Stimulated activated CD4-positive, alpha-beta T cell treated with anti-CD3 and anti-CD28 coated beads, Interleukin-15, amount 100 ng/mL, for 1 hour (primary cell): ENCODE results near the gene TSPEAR.

Experiments used
- DNase-seq, 2 donors: peaks; one replicate each; pipeline ENCODE4 v3.0.0-alpha.2; 2020; ENCODE audit warnings: low read depth in 1 of 2, low spot score in 1 of 2

The TSPEAR gene

DNA sequence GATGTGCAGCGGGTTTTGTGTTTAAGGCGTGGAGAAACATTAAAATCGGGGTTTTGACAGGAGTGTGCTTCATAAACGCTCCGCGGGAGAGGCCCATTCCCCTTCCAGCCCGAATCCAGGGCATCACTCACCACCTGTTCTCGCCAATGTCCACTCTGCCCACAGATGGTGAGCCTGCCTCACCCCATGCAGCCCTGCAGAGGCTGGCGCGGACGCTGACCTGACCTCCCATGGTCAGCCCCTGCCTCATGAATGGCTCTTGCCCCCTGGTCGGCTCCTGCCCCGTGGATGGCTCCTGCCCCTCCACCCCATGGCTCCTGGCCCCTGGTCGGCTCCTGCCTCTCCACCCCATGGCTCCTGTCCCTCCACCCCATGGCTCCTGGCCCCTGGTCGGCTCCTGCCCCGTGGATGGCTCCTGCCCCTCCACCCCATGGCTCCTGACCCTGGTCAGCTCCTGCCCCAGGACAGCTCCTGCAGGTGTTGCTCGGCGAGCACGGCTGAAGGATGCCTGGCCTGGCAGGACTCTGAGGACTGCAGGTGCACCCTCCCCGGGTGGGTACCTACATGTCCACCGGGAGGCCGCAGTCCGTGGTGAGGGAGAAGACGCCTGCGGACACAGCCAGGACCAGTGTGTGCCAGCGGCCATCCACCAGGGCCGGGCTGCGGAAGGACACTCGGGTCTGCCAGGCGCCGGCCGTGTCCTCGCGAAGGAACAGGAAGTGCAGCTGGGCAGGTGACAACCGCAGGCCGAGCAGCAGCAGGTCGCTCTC lies 178.1 kb downstream of the TSPEAR start:
- DNase-seq, result no peak

DNA sequence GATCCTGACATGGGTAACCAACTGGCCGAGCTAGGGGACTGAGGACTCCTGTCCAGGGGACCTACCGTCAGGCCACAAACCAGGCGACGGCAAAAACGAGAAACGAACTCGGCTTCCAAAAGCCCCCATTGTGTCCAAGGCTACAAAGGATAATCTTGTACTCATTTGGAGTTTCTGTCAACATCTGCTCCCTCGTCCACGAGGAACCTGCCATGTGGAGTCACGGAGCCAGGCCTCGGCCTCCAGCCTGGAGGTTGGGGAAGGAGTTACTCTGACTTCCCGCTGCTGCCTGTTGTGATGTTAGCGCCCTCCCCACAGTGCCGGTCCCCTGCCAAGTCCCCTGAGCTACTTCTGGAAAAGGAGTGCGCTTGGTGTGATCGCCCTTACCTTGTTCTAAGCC lies 178.7 kb downstream of the TSPEAR start:
- DNase-seq, result no peak

DNA sequence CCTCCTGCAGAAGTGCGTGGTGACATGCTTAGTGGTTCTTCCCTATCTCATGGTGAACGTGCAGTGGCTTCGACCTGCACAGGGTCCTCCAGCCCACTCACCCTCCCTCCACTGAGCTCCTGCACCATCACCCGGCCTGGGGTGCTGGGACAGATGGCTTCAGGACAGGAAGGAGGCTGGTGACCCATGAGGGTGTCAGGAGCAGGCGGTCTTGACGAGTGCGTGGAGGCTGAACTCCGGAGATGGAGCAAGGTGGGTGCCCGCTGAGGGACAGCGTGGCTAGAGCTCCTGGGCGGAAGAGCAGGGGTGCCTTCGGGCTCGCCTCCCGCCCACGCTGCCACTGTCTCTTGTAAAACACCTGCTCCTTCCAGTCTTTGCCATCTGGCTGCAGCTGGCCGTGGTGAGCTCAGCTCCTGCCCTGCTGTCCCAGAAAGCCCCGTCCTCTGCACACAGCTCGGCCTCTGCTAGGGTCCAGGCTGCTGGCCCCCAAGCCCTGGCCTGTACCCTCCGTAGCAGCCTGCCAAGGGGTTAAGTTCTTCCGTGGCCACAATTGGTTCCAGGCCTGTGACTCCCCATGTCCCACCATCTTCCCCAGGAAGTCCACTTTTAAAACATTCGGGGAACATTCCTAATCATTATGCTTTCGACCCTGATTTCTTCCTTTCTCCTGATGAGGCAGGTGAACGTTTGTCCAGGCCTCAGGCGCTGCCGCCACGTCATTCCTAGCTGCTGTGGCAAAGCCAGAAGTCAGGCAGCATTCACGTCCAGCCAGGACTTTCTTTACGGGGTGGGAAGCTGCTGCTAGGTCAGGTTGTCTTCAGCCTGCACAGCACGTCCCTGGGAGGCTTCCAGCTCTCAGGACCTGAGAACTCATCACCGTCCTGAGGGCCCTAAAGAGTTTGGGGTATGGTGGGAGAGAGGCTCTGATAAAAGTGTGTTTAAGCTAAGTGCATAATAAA lies 179.5 kb downstream of the TSPEAR start:
- no peak for DNase-seq

DNA sequence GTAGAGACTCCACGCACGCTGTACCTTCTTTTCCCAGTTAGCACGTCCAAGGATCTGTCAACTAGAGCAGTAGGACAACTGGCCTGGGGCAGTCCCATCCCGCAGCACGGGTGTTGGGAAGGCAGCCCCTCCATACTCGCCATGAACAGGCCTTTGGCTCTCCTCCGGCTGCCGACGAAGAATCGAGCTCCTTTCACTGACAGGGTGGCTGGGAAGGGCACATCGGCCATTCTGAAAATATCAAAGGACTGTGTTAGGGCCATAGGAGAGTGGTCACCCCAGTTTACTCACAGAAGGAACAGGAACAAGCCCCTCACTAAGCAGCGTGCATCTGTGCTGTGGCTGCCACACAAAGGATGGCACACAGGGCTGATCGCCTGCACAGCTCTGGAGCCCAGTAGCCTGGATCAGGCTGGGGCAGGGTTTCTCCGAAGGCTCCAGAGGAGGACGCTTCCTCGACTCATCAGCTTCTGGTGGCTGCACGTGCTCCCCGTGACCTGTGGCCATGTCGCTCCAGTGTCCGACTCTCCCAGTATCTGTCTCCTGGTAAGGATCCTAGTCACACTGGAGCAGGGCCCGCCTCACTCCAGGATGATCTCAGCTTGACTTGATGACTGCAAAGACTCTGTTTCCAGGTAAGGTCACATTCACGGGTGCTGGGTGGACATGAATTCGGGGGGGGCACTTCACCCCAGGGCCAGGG lies 180.3 kb downstream of the TSPEAR start:
- DNase-seq, result no peak

DNA sequence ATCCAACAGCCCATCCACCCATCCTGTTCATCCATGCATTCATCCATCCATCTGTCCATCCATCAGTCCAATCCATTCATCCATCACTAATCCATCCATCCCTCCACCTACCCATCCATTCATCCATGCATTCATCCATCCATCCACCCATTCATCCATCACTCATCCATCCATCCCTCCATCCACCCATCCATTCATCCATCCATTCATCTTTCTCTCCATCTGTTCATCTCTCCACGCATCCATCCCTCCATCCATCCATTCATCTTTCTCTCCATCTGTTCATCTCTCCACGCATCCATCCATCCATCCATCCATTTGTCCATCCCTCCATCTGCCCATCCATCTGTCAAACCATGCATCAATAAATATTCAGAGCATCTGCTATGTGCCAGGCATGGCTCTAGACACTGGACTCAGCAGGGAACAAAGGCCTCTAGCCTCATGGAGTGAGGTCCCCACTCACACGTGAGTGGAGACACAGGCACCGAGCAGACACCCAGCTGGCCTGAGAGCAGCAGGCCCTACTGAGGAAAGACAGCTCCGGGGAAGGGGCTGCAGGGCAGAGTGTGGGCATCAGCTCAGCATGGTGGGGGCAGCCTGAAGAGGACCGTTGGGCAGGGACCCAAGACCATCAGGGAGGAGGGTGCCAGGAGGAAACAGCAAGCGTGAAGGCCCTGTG lies 181.0 kb downstream of the TSPEAR start:
- no peak for DNase-seq

DNA sequence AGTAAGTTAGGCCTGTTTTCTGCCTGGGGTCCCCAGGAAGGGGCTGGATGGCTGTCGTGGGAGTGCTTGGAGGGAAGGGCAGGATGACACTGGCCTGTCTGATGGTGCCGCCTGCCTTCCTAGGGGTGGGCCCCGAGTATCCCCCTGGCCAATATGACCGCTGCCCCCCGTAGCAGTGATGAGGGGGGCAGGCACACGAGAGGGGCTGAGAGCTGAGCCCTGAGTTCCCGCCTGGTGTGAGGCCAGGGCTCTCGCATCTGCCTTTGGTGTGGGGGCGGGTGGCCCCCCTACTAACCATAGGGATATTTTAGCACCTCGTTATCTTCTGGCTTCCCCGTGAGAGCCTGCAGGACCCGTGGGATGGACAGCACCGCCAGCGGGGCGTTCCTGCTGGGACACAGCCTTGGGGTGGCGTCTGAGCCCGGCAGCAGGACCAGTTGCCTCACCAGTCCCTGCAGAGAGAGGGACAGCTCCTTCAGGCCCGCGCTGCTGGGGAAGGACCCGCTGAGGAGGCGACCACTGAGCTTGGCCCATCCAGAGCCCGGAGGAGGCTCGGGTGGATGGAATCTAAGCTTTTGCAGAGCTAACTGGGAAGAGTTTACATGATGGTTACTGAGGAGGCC lies 181.8 kb downstream of the TSPEAR start:
- DNase-seq, result no peak

DNA sequence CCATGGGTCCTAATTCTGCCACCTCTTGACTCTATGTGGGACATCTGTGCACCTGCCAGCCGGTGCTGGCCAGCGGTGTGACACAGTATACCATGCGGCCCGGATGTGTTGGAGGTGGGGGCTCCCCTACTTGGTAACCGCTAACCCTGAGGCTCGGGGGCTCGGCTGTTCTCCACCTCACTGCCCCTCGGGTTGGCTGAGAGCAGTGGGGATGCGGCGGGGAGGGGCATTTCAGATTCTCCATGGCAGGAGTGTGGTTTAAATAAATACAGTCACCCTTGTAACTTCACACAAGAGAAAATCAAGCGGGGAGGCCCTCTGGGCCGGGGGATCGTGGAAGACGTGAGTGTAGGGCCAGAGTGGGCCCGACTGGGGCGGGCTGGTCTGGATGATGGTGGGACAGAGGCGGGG lies 182.4 kb downstream of the TSPEAR start:
- DNase-seq, result no peak

DNA sequence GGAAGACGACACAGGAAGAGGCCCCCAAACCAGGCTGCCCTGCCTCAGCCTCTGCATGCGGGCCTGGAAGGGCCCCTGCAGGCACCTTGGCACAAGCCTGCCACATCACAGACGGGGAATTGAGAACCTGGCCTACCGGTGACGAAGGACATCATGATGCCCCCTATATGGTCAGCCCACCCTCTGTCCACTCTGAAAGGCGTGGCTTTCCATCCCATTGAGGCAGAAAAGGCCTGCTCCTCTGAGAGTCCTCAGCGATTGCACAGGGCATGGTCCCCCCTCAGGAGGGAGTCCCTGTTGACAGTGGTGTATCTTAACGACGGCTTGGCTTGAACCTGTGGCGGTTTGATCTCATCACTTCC lies 182.8 kb downstream of the TSPEAR start:
- no peak for DNase-seq

DNA sequence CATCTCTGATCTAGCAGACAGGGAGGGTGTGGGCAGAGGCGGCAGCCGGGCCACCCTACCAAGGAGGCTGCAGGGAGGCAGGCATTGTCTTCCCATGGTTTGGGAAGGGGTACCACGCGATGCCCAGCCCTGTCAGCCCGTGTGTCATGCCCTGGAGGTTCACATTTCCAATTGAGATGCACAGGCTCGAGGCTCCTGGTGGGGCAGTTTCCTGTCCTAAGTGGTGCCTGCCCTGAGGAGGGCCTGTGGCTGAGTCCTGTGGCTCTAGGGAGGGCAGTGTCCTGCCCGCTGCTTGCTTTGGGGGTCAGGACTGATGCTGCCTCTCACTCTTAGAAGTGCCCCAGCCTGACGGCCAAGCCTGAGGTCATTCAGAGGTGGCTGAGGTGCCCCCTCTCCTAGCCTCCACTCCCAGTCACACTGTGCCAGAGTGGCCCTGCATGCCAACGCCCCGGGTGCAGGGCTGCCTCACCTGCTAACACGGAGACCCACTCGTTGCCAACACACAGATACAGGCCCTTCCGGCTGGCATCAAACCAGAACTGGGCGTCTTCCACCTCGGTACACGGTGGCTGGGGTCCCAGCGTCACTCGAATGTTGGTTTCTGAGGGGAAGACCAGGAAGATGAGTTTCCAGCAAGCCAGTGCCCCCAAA lies 183.3 kb downstream of the TSPEAR start:
- DNase-seq, result no peak

DNA sequence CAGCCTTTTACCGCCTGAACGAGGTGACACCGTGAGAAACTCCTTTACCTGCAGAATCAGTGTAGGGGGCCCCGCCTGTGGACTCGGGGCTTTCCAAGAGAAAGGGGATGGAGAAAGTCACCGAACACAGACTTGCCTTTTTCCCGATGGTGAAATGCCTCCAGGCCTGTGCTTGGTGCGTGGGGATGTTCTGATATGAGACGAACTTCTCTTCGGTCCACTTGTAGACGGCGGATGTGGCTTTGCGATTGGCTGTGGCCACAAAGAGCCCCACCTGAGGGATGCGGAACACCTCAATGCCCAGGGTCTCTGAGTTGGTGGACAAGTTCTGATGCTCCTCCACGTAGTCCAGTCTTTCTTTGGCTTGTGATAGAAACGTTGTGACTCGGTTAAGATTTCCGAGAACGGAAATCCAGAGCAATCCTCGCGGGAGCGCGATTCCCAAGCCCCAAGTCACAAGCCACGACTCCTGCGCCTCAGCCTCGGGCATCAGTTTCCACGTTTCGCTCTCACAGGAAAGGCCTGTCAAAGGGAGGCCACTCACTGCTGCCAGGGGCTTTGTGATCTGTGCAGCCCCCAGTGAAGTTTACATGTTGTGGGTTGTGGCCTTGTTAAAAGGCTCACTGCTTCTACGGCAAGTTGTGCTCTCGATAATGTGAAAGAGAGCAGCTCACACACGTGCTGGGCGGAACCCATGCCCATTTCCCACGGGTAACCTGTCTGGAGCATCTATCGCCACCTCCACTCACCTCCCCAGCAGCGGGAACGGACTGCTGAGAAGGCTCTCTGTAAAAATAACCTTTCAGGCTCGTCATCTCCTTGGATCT lies 184.0 kb downstream of the TSPEAR start:
- no peak for DNase-seq

DNA sequence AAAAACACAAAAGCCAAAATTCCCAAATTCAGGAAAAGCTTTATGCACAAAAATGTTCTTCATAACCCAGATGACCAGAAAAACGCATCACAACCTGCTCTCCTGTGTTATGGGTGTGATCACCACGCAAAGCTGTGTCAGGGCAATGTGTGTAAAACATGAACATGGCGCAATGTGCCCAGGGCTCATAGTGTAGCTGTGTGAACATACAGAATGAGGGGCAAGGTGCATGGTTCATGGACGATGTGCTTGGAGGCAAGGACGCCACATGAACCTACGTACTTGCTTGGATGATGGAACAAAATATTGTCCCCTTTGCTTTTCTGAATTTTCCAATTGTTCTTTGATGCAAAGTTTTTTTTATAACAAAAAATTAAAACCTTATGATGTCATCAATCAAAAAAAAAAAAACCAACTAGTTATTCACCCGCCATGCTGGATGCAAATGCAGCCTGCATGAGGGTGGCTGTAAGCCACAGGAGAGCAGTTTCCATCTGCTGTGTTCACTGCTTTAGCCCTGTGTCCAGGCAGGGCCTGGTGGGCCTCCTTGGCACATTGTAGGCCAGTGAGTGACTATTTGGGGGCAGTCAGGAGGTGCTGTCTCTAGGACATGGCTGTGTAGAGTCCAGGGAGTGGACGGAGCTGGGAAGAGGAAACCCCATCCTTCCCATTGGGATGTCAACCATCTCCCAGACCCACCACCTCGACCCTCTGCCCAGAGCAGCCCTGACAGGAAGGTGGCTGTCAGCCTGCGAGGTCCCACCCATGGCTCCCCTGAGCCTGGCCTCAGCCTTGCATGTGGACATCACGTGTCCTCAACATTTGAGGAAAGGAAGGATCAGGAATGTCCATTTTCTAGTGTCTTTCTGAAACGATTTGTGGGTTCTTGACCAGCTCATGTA lies 185.0 kb downstream of the TSPEAR start:
- no peak for DNase-seq

DNA sequence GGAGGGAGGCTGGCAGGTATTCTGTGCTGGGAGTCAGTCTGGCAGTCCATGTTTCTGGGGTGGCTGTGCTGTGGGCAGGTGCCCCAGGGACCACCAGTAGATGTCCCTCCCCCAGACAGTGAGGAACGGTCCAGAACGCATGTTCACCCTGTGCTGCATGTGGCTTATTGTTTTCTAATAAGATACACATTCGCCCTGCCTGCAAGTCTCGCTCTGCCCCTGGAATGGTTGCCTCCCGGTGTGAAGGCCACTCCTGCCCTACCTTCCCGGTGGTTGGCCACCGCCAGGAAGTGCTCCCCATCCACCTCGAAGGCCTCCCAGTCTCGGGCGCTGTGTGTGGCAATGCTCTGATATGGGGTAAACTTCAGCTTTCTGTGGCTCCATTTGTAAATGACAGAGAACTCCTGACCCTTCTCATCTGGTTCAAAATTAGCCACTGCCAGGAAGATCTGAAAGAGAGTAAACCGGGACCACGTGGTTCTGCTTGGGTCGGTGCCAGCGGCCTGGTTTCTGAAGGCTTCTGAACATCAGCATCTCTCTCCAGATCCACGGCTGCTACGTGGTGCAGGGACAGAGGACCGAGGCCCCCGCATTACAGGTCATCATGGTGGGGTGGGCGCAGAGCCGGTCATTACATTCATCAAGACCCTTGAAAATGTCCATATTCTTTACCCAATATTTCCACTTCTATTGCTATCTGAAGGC lies 185.8 kb downstream of the TSPEAR start:
- no peak for DNase-seq

DNA sequence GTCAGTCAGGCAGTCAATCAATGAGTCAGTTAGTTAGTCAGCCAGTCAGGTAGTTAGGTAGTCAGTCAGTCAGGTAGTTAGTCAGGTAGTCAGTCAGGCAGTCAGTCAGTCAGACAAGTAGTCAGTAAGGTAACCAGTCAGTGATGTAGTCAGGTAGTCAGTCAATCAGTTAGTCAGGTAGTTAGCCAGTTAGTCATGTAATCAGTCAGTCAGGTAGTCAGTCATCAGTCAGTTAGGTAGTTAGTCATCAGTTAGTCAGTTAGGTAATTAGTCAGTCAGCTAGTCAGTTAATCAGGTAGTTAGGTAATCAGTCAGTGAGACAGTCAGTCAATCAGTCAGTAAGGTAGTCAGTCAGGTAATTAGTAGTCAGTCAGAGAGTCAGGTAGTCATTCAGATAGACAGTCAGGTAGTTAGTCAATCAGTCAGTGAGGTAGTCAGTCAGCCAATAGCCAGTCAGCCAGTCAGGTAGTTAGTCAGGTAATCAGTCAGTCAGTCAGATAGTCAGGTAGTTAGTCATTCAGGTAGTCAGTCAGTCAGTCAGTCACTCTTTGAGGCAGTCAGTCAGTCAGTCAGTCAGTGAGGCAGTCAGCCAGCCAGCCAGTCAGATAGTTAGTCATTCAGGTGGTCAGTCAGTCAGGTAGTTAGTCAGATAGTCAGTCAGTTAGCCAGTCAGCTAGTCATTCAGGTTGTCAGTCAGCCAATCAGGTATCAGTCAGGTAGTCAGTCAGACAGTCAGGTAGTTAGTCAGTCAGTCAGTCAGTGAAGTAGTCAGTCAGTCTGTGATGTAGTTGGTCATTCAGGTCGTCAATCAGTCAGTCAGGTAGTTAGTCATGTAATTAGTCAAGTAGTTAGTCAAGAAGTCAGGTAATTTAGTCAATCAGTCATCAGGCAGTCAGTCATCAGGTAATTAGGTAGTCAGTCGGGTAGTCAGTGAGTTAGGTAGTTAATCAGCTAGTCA lies 186.7 kb downstream of the TSPEAR start:
- DNase-seq, result no peak

DNA sequence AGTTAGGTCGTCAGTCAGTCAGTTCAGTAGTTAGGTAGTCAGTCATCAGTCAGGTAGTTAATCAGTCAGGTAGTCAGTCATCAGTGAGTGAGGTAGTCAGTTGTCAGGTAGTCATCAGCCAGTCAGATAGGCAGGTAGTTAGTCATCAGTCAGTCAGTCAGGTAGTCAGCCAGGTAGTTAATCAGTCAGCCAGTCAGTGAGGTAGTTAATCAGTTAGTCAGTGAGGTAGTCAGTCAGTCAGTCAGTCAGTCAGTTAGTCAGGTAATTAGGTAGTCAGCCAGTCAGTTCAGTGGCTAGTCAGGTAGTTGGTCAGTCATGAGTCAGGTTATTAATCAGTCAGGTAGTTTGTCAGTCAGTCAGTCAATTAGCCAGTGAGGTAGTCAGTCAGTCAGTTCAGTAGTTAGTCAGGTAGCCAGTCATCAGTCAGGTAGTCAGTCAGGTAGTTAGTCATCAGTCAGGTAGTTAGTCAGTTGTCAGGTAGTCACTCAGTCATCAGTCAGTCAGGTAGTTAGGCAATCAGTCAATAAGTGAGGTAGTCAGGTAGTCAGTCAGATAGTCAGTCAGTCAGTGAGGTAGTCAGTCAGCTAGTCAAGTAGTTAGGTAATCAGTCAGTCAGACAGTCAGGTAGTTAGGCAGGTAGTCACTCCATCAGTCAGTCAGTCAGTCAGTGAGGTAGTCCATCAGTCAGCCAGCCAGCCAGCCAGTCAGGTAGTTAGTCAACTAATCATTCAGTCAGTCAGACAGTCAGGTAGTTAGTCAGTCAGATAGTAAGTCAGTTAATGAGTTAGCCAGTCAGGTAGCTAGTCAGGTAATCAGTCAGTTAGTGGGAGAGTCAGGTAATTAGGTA lies 187.6 kb downstream of the TSPEAR start:
- DNase-seq, result no peak

DNA sequence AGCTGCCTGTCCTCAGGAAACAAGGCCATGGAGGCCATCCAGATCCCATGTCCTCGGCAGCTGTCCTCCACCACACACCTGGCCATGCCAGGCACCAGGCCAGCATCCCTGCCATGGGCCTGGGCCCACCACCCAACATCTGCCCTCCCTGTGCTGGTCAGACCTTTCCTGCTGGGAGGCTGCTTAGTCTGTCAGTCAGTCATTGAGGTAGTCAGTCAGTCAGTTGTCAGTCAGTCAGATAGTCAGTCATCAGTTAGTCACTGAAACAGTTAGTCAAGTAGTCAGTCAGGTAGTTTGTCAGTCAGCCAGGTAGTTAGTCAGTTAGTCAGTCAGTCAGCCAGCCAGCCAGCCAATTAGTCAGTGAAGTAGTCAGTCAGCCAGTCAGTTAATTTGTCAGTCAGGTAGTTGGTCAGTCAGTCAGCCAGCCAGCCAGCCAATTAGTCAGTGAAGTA lies 188.6 kb downstream of the TSPEAR start:
- DNase-seq, result no peak
